Liver (tissue), 9 donors: ENCODE measurements around the gene COL6A6. TPM values are rescaled to one million over a fixed set of nuclear protein-coding genes. Genes with fewer than 3 reads are reported as not detected.

Source experiments
- DNase-seq: peaks from one replicate; pipeline ENCODE4 v3.0.0-alpha.2; 2017; ENCODE audit warnings: low spot score
- H3K27ac ChIP-seq, 2 donors: one replicate each; pipeline ENCODE4 v1.7.0; 2013; ENCODE audit warnings: inconsistent platforms in 2 of 2, low read length in 2 of 2, control low read depth in 1 of 2, low read depth in 1 of 2, mild to moderate bottlenecking in 1 of 2
- H3K27me3 ChIP-seq, 4 donors: one replicate each; pipeline versions ENCODE4 v1.6.1 to v1.7.0; 2013; ENCODE audit warnings: low read length in 3 of 4, inconsistent platforms in 1 of 4, mild to moderate bottlenecking in 1 of 4, moderate library complexity in 1 of 4; ENCODE audit not compliant: control insufficient read depth in 4 of 4, insufficient read depth in 4 of 4
- H3K36me3 ChIP-seq, 4 donors: one replicate each; pipeline versions ENCODE4 v1.6.1 to v1.7.0; 2013; ENCODE audit warnings: low read length in 3 of 4, mild to moderate bottlenecking in 3 of 4, low read depth in 1 of 4, moderate library complexity in 1 of 4; ENCODE audit not compliant: control insufficient read depth in 4 of 4, insufficient read depth in 3 of 4
- H3K4me1 ChIP-seq, 4 donors: one replicate each; pipeline versions ENCODE4 v1.6.1 to v1.7.0; 2013; ENCODE audit warnings: low read length in 3 of 4, mild to moderate bottlenecking in 3 of 4, moderate library complexity in 1 of 4; ENCODE audit not compliant: control insufficient read depth in 4 of 4, insufficient read depth in 4 of 4
- H3K4me3 ChIP-seq, 3 donors: one replicate each; pipeline versions ENCODE4 v1.6.1 to v1.7.0; 2013; ENCODE audit warnings: low read length in 3 of 3, control low read depth in 1 of 3, low read depth in 1 of 3, mild to moderate bottlenecking in 1 of 3
- H3K9ac ChIP-seq, 2 donors: one replicate each; pipeline ENCODE4 v1.7.0; 2013; ENCODE audit warnings: low read length in 2 of 2, mild to moderate bottlenecking in 2 of 2, moderate library complexity in 2 of 2, control low read depth in 1 of 2, low read depth in 1 of 2
- H3K9me3 ChIP-seq, 4 donors: one replicate each; pipeline versions ENCODE4 v1.6.1 to v1.7.0; 2013; ENCODE audit warnings: low read length in 3 of 4; ENCODE audit not compliant: control insufficient read depth in 4 of 4
- ATF3 ChIP-seq: IDR thresholded peaks from 2 replicates; pipeline ENCODE4 v1.6.1; 2016; ENCODE audit warnings: antibody characterized with exemption
- CTCF ChIP-seq: fragments of 150-350 bp; IDR thresholded peaks from 2 replicates; pipeline ENCODE4 v1.5.1; 2017; ENCODE audit warnings: improper control_type of control experiment, low read depth, low read length; ENCODE audit not compliant: missing input control
- EGR1 ChIP-seq, 2 donors: IDR thresholded peaks; 2 replicates each; pipeline ENCODE4 v1.6.1; 2016 to 2018; ENCODE audit warnings: antibody characterized with exemption in 2 of 2, low read depth in 2 of 2
- FOXA2 ChIP-seq: IDR thresholded peaks from 2 replicates; pipeline ENCODE4 v1.6.1; 2016; ENCODE audit warnings: antibody characterized with exemption
- GABPA ChIP-seq, 2 donors: IDR thresholded peaks in 1 of 2; conservative IDR thresholded peaks in 1 of 2; 2 replicates each; pipeline ENCODE4 v1.6.1; 2016; ENCODE audit warnings: antibody characterized with exemption in 2 of 2, mild to moderate bottlenecking in 1 of 2, moderate library complexity in 1 of 2
- HNF4A ChIP-seq, 2 donors: conservative IDR thresholded peaks; 2 replicates each; pipeline ENCODE4 v1.6.1; 2016; ENCODE audit warnings: antibody characterized with exemption in 2 of 2, mild to moderate bottlenecking in 2 of 2
- HNF4G ChIP-seq: IDR thresholded peaks from 2 replicates; pipeline ENCODE4 v1.6.1; 2016; ENCODE audit warnings: antibody characterized with exemption
- JUND ChIP-seq, 2 donors: IDR thresholded peaks; 2 replicates each; pipeline ENCODE4 v1.6.1; 2016; ENCODE audit warnings: antibody characterized with exemption in 2 of 2
- NR2F2 ChIP-seq: IDR thresholded peaks from 2 replicates; pipeline ENCODE4 v1.6.1; 2016; ENCODE audit warnings: antibody characterized with exemption
- RAD21 ChIP-seq, 2 donors: IDR thresholded peaks; 2 replicates each; pipeline ENCODE4 v1.6.1; 2016; ENCODE audit warnings: antibody characterized with exemption in 2 of 2, mild to moderate bottlenecking in 2 of 2
- RXRA ChIP-seq, 2 donors: IDR thresholded peaks; 2 replicates each; pipeline ENCODE4 v1.6.1; 2017 to 2018; ENCODE audit warnings: antibody characterized with exemption in 2 of 2, mild to moderate bottlenecking in 1 of 2
- TAF1 ChIP-seq: conservative IDR thresholded peaks from 2 replicates; pipeline ENCODE4 v1.6.1; 2016; ENCODE audit warnings: antibody characterized with exemption, mild to moderate bottlenecking
- YY1 ChIP-seq: IDR thresholded peaks from 2 replicates; pipeline ENCODE4 v1.6.1; 2016; ENCODE audit warnings: antibody characterized with exemption, mild to moderate bottlenecking
- ZBTB33 ChIP-seq: IDR thresholded peaks from 2 replicates; pipeline ENCODE4 v1.6.1; 2016; ENCODE audit warnings: antibody characterized with exemption
- WGBS: extraction: QIAGEN DNeasy Blood & Tissue Kit; methylation state at CpG from one replicate; pipeline ENCODE4 v1.1.7; 2013; 5-methylcytosine and 5-hydroxymethylcytosine counted together
- polyA plus RNA-seq, 2 donors: library from polyadenylated mRNA; stranded (reverse) in 1 of 2; unstranded in 1 of 2; fragments of 200-250 nt in 1 of 2; fragments of >200 nt in 1 of 2; fragmentation: Nextera tagmentation in 1 of 2; extraction: Ambion mirVana in 1 of 2; gene quantifications; one replicate each; pipeline versions ENCODE4 v1.2.1 to v1.2.3, GENCODE V29; 2013 to 2015
- total RNA-seq, 2 donors: library from RNA; depleted of rRNA; stranded (reverse); fragments of >200 nt; gene quantifications; one replicate each; pipeline ENCODE4 v1.2.3, GENCODE V29; 2014
- donor health status: healthy.
- donor health status: healthy.
- donor health status: healthy.
- donor health status: healthy.
- donor health status: healthy.

Gene COL6A6
- total and polyA plus RNA-seq, 4 donors: 0.26 to 0.92 (median 0.43) TPM

- no peak overlapping the region for H3K4me3 ChIP-seq
- H3K36me3 ChIP-seq: no peaks in the 10 kb centered on the region
- DNase-seq: no peak
- H3K27ac ChIP-seq: no peak overlapping the region
- H3K27me3 ChIP-seq: no peaks in the 10 kb centered on the region
- TF ChIP-seq YY1 (no peak), HNF4G (no peak), RAD21 (IDR thresholded peaks at IDR 0.05) (no peak), FOXA2 (no peak), ZBTB33 (no peak), RXRA (IDR thresholded peaks at IDR 0.05) (no peak)
- no peaks in the 10 kb centered on the region for H3K4me1 ChIP-seq
- no peak overlapping the region for H3K9ac ChIP-seq
- 44% methylated on average over 1 of the region's 1 CpG for WGBS
- peaks cover 0 to 3% (median 0%) of the 10 kb centered on the region in 4 donors for H3K9me3 ChIP-seq
Measured at GRCh38 chr3:130537673-130538304, 20.8 kb downstream of the COL6A6 start.

- Histone ChIP-seq H3K27me3 (no peaks in the 10 kb centered on the region), H3K9ac (no peak overlapping the region), H3K4me3 (no peak overlapping the region), H3K27ac (no peak overlapping the region), H3K36me3 (no peaks in the 10 kb centered on the region), H3K4me1 (no peaks in the 10 kb centered on the region), H3K9me3 (peaks cover 0 to 2% (median 0%) of the 10 kb centered on the region in 4 donors)
- 56% methylated on average over 6 of the region's 6 CpGs for WGBS
- DNase-seq: no peak
- TF ChIP-seq RXRA (IDR thresholded peaks at IDR 0.05) (no peak), JUND (IDR thresholded peaks at IDR 0.05) (no peak), CTCF (peak; percentile 45), GABPA (IDR thresholded peaks at IDR 0.05 in 1 of 2, conservative IDR thresholded peaks at IDR 0.05 in 1 of 2) (no peak), RAD21 (IDR thresholded peaks at IDR 0.05) (peak; percentile 54 to 76), ATF3 (no peak), EGR1 (IDR thresholded peaks at IDR 0.05; ENCODE audit: low read depth in 2 of 2) (no peak), TAF1 (no peak)
Measured at GRCh38 chr3:130539005-130539404, 22.0 kb downstream of the COL6A6 start.

GRCh38 chr3:130543322-130543721 is 26.3 kb downstream of the COL6A6 start:
- H3K27me3 ChIP-seq: no peaks in the 10 kb centered on the region

More at GRCh38 chr3:130543322-130543721, 26.3 kb downstream of the COL6A6 start:
- Histone ChIP-seq H3K9me3 (no peaks in the 10 kb centered on the region), H3K4me1 (no peaks in the 10 kb centered on the region), H3K36me3 (no peaks in the 10 kb centered on the region), H3K27ac (no peak overlapping the region), H3K4me3 (no peak overlapping the region), H3K9ac (no peak overlapping the region)
- WGBS: 79% methylated on average over 3 of the region's 3 CpGs
- TF ChIP-seq HNF4A (conservative IDR thresholded peaks at IDR 0.05) (no peak), NR2F2 (no peak)
- no peak for DNase-seq
